H9 (cell line): ENCODE data around the gene CRCP. TPM values are rescaled to one million over a fixed set of nuclear protein-coding genes. Genes with fewer than 3 reads are reported as not detected.
"Not testable (repeated sequence)": the region's sequence is repeated elsewhere in the genome, so short reads cannot be mapped to it uniquely, and the experiment has no call there.

Experiments
- DNase-seq: peaks from one replicate; pipeline ENCODE4 v3.0.0-alpha.2; 2017
- H2AFZ ChIP-seq: one replicate; pipeline ENCODE4 v1.6.1; 2013; ENCODE audit warnings: mild to moderate bottlenecking, low read length, control low read depth, moderate library complexity
- H2AK5ac ChIP-seq: 2 replicates; pipeline ENCODE4 v1.6.1; 2013; ENCODE audit warnings: low read length, control low read depth, mixed read lengths; ENCODE audit not compliant: insufficient read length
- H2BK120ac ChIP-seq: one replicate; pipeline ENCODE4 v1.6.1; 2013; ENCODE audit warnings: low read depth, mild to moderate bottlenecking, low read length, control low read depth, inconsistent platforms; ENCODE audit not compliant: poor library complexity, severe bottlenecking
- H2BK12ac ChIP-seq: 2 replicates; pipeline ENCODE4 v1.6.1; 2013; ENCODE audit warnings: low read length, control low read depth, mixed read lengths, low read depth; ENCODE audit not compliant: insufficient read length
- H2BK15ac ChIP-seq: 2 replicates; pipeline ENCODE4 v1.6.1; 2013; ENCODE audit warnings: low read depth, low read length, control low read depth
- H2BK20ac ChIP-seq: one replicate; pipeline ENCODE4 v1.6.1; 2013; ENCODE audit warnings: low read depth, mild to moderate bottlenecking, low read length, control low read depth, inconsistent platforms; ENCODE audit not compliant: poor library complexity, severe bottlenecking
- H2BK5ac ChIP-seq: 2 replicates; pipeline ENCODE4 v1.6.1; 2013; ENCODE audit warnings: low read length, control low read depth, mixed read lengths; ENCODE audit not compliant: insufficient read length
- H3K14ac ChIP-seq: 2 replicates; pipeline ENCODE4 v1.6.1; 2013; ENCODE audit warnings: low read length, control low read depth; ENCODE audit not compliant: insufficient read depth
- H3K18ac ChIP-seq: 2 replicates; pipeline ENCODE4 v1.6.1; 2013; ENCODE audit warnings: low read depth, mild to moderate bottlenecking, mixed read lengths, low read length, control low read depth; ENCODE audit not compliant: insufficient read length
- H3K23ac ChIP-seq: 2 replicates; pipeline ENCODE4 v1.6.1; 2013; ENCODE audit warnings: low read length, control low read depth, mixed read lengths, low read depth; ENCODE audit not compliant: insufficient read length
- H3K23me2 ChIP-seq: 2 replicates; pipeline ENCODE4 v1.6.1; 2013; ENCODE audit warnings: low read depth, mild to moderate bottlenecking, mixed read lengths, low read length, control low read depth; ENCODE audit not compliant: insufficient read length, poor library complexity, severe bottlenecking
- H3K27ac ChIP-seq: 2 replicates; pipeline ENCODE4 v1.5.1; 2013; ENCODE audit warnings: low read length, control low read depth, mixed read lengths, low read depth; ENCODE audit not compliant: insufficient read length
- H3K27me3 ChIP-seq: 2 replicates; pipeline ENCODE4 v1.6.1; 2013; ENCODE audit warnings: low read length, control low read depth, inconsistent platforms; ENCODE audit not compliant: insufficient read depth
- H3K4ac ChIP-seq: 2 replicates; pipeline ENCODE4 v1.6.1; 2013; ENCODE audit warnings: low read depth, mild to moderate bottlenecking, control low read depth, inconsistent platforms, low read length, moderate library complexity
- H3K4me1 ChIP-seq: 2 replicates; pipeline ENCODE4 v1.6.1; 2013; ENCODE audit warnings: low read length, control low read depth, inconsistent platforms; ENCODE audit not compliant: insufficient read depth
- H3K4me2 ChIP-seq: 2 replicates; pipeline ENCODE4 v1.6.1; 2013; ENCODE audit warnings: low read length, control low read depth, mixed read lengths; ENCODE audit not compliant: insufficient read length, insufficient read depth
- H3K56ac ChIP-seq: 2 replicates; pipeline ENCODE4 v1.6.1; 2013; ENCODE audit warnings: low read depth, mild to moderate bottlenecking, mixed read lengths, low read length, control low read depth; ENCODE audit not compliant: insufficient read length
- H3K79me1 ChIP-seq: 2 replicates; pipeline ENCODE4 v1.6.1; 2013; ENCODE audit warnings: low read depth, mild to moderate bottlenecking, moderate library complexity, low read length, control low read depth, inconsistent platforms; ENCODE audit not compliant: insufficient read depth, poor library complexity, severe bottlenecking
- H3K79me2 ChIP-seq: 2 replicates; pipeline ENCODE4 v1.6.1; 2013; ENCODE audit warnings: low read length, control low read depth, inconsistent platforms; ENCODE audit not compliant: insufficient read depth
- H3K9ac ChIP-seq: 2 replicates; pipeline ENCODE4 v1.6.1; 2013; ENCODE audit warnings: low read length, control low read depth, mixed read lengths; ENCODE audit not compliant: insufficient read length; ENCODE audit errors: extremely low read depth
- H3K9me3 ChIP-seq: one replicate; pipeline ENCODE4 v1.6.1; 2013; ENCODE audit warnings: low read depth, low read length, inconsistent platforms; ENCODE audit not compliant: control insufficient read depth
- H3T11ph ChIP-seq: one replicate; pipeline ENCODE4 v1.6.1; 2013; ENCODE audit warnings: mild to moderate bottlenecking, low read length, control low read depth, inconsistent platforms
- H4K20me1 ChIP-seq: one replicate; pipeline ENCODE4 v1.6.1; 2013; ENCODE audit not compliant: control insufficient read depth, insufficient read length, insufficient read depth
- H4K5ac ChIP-seq: 2 replicates; pipeline ENCODE4 v1.6.1; 2013; ENCODE audit warnings: low read depth, mild to moderate bottlenecking, mixed read lengths, low read length, control low read depth; ENCODE audit not compliant: insufficient read length
- H4K8ac ChIP-seq: replicated peaks from 2 replicates; pipeline ENCODE4 v1.6.1; 2013; ENCODE audit warnings: low read length, control low read depth, mixed read lengths, low read depth; ENCODE audit not compliant: insufficient read length
- H4K91ac ChIP-seq: 2 replicates; pipeline ENCODE4 v1.6.1; 2013; ENCODE audit warnings: low read depth, mild to moderate bottlenecking, moderate library complexity, mixed read lengths, low read length, control low read depth; ENCODE audit not compliant: insufficient read length
- H3K27ac Mint-ChIP-seq, 3 experiments: 2 replicates in 2 of 3; 3 replicates in 1 of 3; pipeline ENCODE4 v1.8.0; 2020 to 2021; ENCODE audit warnings: mixed read lengths in 3 of 3, mild to moderate bottlenecking in 1 of 3, moderate library complexity in 1 of 3
- H3K27me3 Mint-ChIP-seq: 2 replicates; pipeline ENCODE4 v1.8.0; 2021; ENCODE audit warnings: low read depth, mild to moderate bottlenecking, moderate library complexity, mixed read lengths
- H3K36me3 Mint-ChIP-seq, 3 experiments: 2 replicates in 2 of 3; 3 replicates in 1 of 3; pipeline ENCODE4 v1.8.0; 2020 to 2021; ENCODE audit warnings: low read depth in 3 of 3, mixed read lengths in 3 of 3; ENCODE audit not compliant: insufficient read depth in 1 of 3
- H3K4me1 Mint-ChIP-seq, 2 experiments: 2 replicates each; pipeline ENCODE4 v1.8.0; 2020; ENCODE audit warnings: mixed read lengths in 2 of 2
- H3K4me3 Mint-ChIP-seq, 2 experiments: 2 replicates in 1 of 2; 3 replicates in 1 of 2; pipeline ENCODE4 v1.8.0; 2020 to 2021; ENCODE audit warnings: mild to moderate bottlenecking in 2 of 2, mixed read lengths in 2 of 2, moderate library complexity in 1 of 2
- H3K9me3 Mint-ChIP-seq, 2 experiments: 2 replicates in 1 of 2; 3 replicates in 1 of 2; pipeline ENCODE4 v1.8.0; 2020; ENCODE audit warnings: mild to moderate bottlenecking in 2 of 2, mixed read lengths in 2 of 2, moderate library complexity in 1 of 2
- WGBS: extraction: QIAGEN DNeasy Blood & Tissue Kit; methylation state at CpG from one replicate; pipeline ENCODE4 v1.1.7; 2013; ENCODE audit warnings: missing lambda C conversion rate, low lambda C conversion rate, mixed read lengths; ENCODE audit not compliant: insufficient read length; ENCODE audit errors: extremely low coverage; 5-methylcytosine and 5-hydroxymethylcytosine counted together
- total RNA-seq: library from RNA; stranded (reverse); gene quantifications from 2 replicates; pipeline ENCODE4 v1.2.1, GENCODE V29; 2021
- TF ChIP-seq, protein P1 (sequence below): fragments of 200-600 bp; sonication (generic); conservative IDR thresholded peaks from 3 replicates; pipeline ENCODE4 v1.8.0; 2021; ENCODE audit warnings: antibody characterized with exemption, mild to moderate bottlenecking

Gene CRCP
- total RNA-seq, 1 experiment from 2014 or later, result 39.0 TPM

DNA sequence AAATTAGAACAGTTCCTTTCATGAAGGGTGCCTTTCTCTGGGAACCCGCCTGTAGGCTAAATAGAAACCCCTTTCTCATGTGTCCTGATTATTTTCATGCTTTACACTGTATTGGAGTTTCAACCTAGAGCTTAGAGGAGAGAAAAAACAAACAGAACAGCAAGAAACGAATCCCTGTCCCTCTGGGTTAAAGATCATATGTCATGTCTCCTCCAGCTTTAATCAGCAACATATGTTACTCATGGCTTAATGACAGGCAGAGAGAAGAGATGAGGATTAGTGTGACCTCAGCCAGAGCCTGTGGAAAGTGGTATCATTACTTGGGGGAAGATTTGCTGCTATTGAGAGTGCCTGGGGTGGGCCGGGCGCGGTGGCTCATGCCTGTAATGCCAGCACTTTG is 32.1 kb downstream of the CRCP start:
- no CpG with 5 or more reads among the region's 5 CpGs for WGBS
- TF ChIP-seq, protein P1, sequence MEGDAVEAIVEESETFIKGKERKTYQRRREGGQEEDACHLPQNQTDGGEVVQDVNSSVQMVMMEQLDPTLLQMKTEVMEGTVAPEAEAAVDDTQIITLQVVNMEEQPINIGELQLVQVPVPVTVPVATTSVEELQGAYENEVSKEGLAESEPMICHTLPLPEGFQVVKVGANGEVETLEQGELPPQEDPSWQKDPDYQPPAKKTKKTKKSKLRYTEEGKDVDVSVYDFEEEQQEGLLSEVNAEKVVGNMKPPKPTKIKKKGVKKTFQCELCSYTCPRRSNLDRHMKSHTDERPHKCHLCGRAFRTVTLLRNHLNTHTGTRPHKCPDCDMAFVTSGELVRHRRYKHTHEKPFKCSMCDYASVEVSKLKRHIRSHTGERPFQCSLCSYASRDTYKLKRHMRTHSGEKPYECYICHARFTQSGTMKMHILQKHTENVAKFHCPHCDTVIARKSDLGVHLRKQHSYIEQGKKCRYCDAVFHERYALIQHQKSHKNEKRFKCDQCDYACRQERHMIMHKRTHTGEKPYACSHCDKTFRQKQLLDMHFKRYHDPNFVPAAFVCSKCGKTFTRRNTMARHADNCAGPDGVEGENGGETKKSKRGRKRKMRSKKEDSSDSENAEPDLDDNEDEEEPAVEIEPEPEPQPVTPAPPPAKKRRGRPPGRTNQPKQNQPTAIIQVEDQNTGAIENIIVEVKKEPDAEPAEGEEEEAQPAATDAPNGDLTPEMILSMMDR, result no peak

DNA sequence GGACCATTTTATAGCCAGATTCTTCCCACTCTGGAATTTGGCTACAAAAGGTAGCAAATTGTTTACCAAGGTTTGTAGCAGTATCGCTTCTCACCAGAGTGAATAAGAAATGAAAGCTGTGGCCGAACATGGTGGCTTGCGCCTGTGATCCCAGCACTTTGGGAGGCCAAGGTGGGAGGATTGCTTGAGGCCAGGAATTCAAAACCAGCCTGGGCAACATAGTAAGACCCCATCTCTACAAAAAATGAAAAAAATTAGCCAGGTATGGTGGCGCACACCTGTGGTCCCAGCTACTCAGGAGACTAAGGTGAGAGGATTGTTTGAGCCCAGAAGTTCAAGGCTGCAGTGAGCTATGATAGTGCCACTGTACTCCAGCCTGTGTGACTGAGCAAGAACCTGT is 33.0 kb downstream of the CRCP start:
- not testable (repeated sequence) for H3K14ac ChIP-seq, H4K20me1 ChIP-seq, H3K27me3 ChIP-seq, H3K23me2 ChIP-seq, H2BK15ac ChIP-seq, H4K5ac ChIP-seq, H4K8ac ChIP-seq, H4K91ac ChIP-seq, H2AFZ ChIP-seq, H3T11ph ChIP-seq, H3K9me3 ChIP-seq, H2BK120ac ChIP-seq, H3K4me2 ChIP-seq, H3K4me1 ChIP-seq, H3K18ac ChIP-seq, H3K56ac ChIP-seq, H3K27ac Mint-ChIP-seq, H3K79me2 ChIP-seq, H3K27ac ChIP-seq, H2AK5ac ChIP-seq, H3K23ac ChIP-seq, H3K9ac ChIP-seq, H3K4me3 Mint-ChIP-seq, H2BK20ac ChIP-seq, H3K4ac ChIP-seq, H2BK12ac ChIP-seq, H2BK5ac ChIP-seq, DNase-seq, H3K9me3 Mint-ChIP-seq, H3K79me1 ChIP-seq
- peaks cover 21 to 69% (median 51%) of the 10 kb centered on the region in 3 experiments; a peak in 6 of 7 replicates for H3K36me3 Mint-ChIP-seq
- H3K4me1 Mint-ChIP-seq, result peaks cover 13% of the 10 kb centered on the region in 2 experiments
- no CpG with 5 or more reads among the region's 4 CpGs for WGBS
- peaks cover 15% of the 10 kb centered on the region for H3K27me3 Mint-ChIP-seq

More for the DNA sequence above, 32.1 kb downstream of the CRCP start:
- H3K79me2 ChIP-seq, result no peaks in the 10 kb centered on the region
- H3K27me3 ChIP-seq, result no peaks in the 10 kb centered on the region
- no peak overlapping the region for H3K27ac ChIP-seq
- H4K5ac ChIP-seq, result no peak overlapping the region
- H2BK12ac ChIP-seq, result no peak overlapping the region
- H3K4me3 Mint-ChIP-seq, result no peak overlapping the region
- peaks cover 7% of the 10 kb centered on the region for H3K79me1 ChIP-seq
- H2AFZ ChIP-seq, result no peak overlapping the region
- H3K18ac ChIP-seq, result no peak overlapping the region
- peaks cover 17 to 69% (median 51%) of the 10 kb centered on the region in 3 experiments; a peak in 6 of 7 replicates for H3K36me3 Mint-ChIP-seq
- H3K4me2 ChIP-seq, result no peak overlapping the region
- no peak overlapping the region for H2BK5ac ChIP-seq
- H2AK5ac ChIP-seq, result no peak overlapping the region
- H3K14ac ChIP-seq, result no peak overlapping the region
- no peak overlapping the region for H3K23ac ChIP-seq
- H3K9ac ChIP-seq, result no peak overlapping the region
- peaks cover 3% of the 10 kb centered on the region in 2 experiments for H3K4me1 Mint-ChIP-seq
- H4K8ac ChIP-seq, result no peak overlapping the region
- H3K4me1 ChIP-seq, result no peaks in the 10 kb centered on the region; the same call in 1 of the 2 replicates
- DNase-seq, result no peak
- no peak overlapping the region for H4K91ac ChIP-seq
- H3K4ac ChIP-seq, result no peak overlapping the region
- H2BK15ac ChIP-seq, result no peak overlapping the region
- H3K9me3 Mint-ChIP-seq, result no peaks in the 10 kb centered on the region
- no peak overlapping the region for H3K56ac ChIP-seq
- no peaks in the 10 kb centered on the region for H3K9me3 ChIP-seq
- no peak overlapping the region for H3K27ac Mint-ChIP-seq
- peaks cover 6% of the 10 kb centered on the region for H4K20me1 ChIP-seq
- H3K23me2 ChIP-seq, result no peaks in the 10 kb centered on the region
- H2BK120ac ChIP-seq, result no peak overlapping the region
- no peak overlapping the region for H3T11ph ChIP-seq
- peaks cover 15% of the 10 kb centered on the region for H3K27me3 Mint-ChIP-seq
- H2BK20ac ChIP-seq, result no peak overlapping the region
